ENCODE results near the gene FES.

- TF ChIP-seq CTCF (conservative IDR thresholded peaks at IDR 0.05; ENCODE audit: low read length) (no peak), EZH2phosphoT487 (IDR thresholded peaks at IDR 0.05; ENCODE audit: borderline replicate concordance, low read depth, low read length) (no peak)
Measured at GRCh38 chr15:90862487-90862886, 21.8 kb upstream of the FES start.

Measured in OCI-LY7 (cell line).